ENCODE results near the gene IMP3.

IMP3 gene

DNA sequence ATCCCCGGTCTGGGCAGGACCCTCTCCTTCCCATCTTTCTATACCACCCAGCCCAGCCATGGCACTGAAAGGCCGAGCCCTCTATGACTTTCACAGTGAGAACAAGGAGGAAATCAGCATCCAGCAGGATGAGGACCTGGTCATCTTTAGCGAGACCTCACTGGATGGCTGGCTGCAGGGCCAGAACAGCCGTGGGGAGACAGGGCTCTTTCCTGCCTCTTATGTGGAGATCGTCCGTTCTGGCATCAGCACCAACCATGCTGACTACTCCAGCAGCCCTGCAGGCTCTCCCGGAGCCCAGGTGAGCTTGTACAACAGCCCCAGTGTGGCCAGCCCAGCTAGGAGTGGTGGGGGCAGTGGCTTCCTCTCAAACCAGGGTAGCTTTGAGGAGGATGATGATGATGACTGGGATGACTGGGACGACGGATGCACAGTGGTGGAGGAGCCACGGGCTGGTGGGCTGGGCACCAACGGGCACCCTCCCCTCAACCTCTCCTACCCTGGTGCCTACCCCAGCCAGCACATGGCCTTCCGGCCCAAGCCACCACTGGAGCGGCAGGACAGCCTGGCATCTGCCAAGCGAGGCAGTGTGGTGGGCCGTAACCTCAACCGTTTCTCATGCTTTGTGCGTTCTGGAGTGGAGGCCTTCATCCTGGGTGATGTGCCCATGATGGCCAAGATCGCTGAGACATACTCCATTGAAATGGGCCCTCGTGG is 9.2 kb upstream of the IMP3 start:
- H2BK5ac ChIP-seq (ENCODE audit: low read depth, low read length, poor library complexity) = no peak overlapping the region
- H3K79me2 ChIP-seq (ENCODE audit: control insufficient read depth, insufficient read depth, low read length, poor library complexity) = peaks cover 14% of the 10 kb centered on the region
- H4K12ac ChIP-seq (ENCODE audit: low read depth, low read length) = no peak overlapping the region
- no peak overlapping the region for H2AFZ ChIP-seq (ENCODE audit: insufficient read depth, low read length, poor library complexity)
- H2BK120ac ChIP-seq (ENCODE audit: insufficient read depth, low read length, poor library complexity) = no peak overlapping the region
- peaks cover 36 to 49% of the 10 kb centered on the region in 2 experiments for H3K4me1 ChIP-seq (ENCODE audit: control insufficient read depth in 1 of 2, insufficient read depth in 2 of 2, low read length in 2 of 2)
- no peak overlapping the region for H4K91ac ChIP-seq (ENCODE audit: low read depth, low read length)
- no peak overlapping the region for H3K9ac ChIP-seq (ENCODE audit: low read length)
- peak overlapping the region; percentile 82 for H3K4me2 ChIP-seq (ENCODE audit: low read length)
- peaks cover 18% of the 10 kb centered on the region for H3K79me1 ChIP-seq (ENCODE audit: low read length)
- no peak overlapping the region for H3K18ac ChIP-seq (ENCODE audit: low read length)
- H3K4me3 ChIP-seq (ENCODE audit: low read depth, low read length) = peak overlapping the region; percentile 42
- H3K9me3 ChIP-seq (ENCODE audit: insufficient read depth, low read depth, low read length) = no peaks in the 10 kb centered on the region
- H3K27ac ChIP-seq (ENCODE audit: low read depth, low read length) = no peak overlapping the region
- H2AK5ac ChIP-seq (ENCODE audit: low read length) = no peak overlapping the region
- peak overlapping the region; percentile 5 for H2BK12ac ChIP-seq (ENCODE audit: low read length)
- peak overlapping the region; percentile 3 for H3K4ac ChIP-seq (ENCODE audit: low read depth, low read length)
- peaks cover 11 to 18% of the 10 kb centered on the region in 2 experiments for H3K36me3 ChIP-seq (ENCODE audit: control insufficient read depth in 1 of 2, insufficient read depth in 2 of 2, low read length in 2 of 2)
- DNase-seq = no peak
- no peak overlapping the region for H3K14ac ChIP-seq (ENCODE audit: low read length)
- H3K27me3 ChIP-seq (ENCODE audit: insufficient read depth, low read length) = no peaks in the 10 kb centered on the region
- H4K8ac ChIP-seq (ENCODE audit: low read depth, low read length) = no peak overlapping the region
- no CpG with 5 or more reads among the region's 19 CpGs for WGBS (ENCODE audit: extremely low coverage, insufficient coverage, insufficient read length)
- H3K23ac ChIP-seq (ENCODE audit: low read length) = no peak overlapping the region

- Histone ChIP-seq H3K14ac (ENCODE audit: low read length) (peak overlapping the region; percentile 56), H3K9me3 (ENCODE audit: insufficient read depth, low read depth, low read length) (no peaks in the 10 kb centered on the region), H3K4me2 (ENCODE audit: low read length) (peak overlapping the region; percentile 82), H3K23ac (ENCODE audit: low read length) (no peak overlapping the region), H3K9ac (ENCODE audit: low read length) (peak overlapping the region; percentile 50), H4K12ac (ENCODE audit: low read depth, low read length) (peak overlapping the region; percentile 29), H3K4ac (ENCODE audit: low read depth, low read length) (peak overlapping the region; percentile 71), H3K4me3 (ENCODE audit: low read depth, low read length) (peak overlapping the region; percentile 76), H3K18ac (ENCODE audit: low read length) (peak overlapping the region; percentile 78), H2BK5ac (ENCODE audit: low read depth, low read length, poor library complexity) (peak overlapping the region; percentile 58), H3K4me1 (ENCODE audit: control insufficient read depth in 1 of 2, insufficient read depth in 2 of 2, low read length in 2 of 2) (peaks cover 35 to 46% of the 10 kb centered on the region in 2 experiments), H2BK120ac (ENCODE audit: insufficient read depth, low read length, poor library complexity) (peak overlapping the region; percentile 28), H2AK5ac (ENCODE audit: low read length) (peak overlapping the region; percentile 4), H3K27ac (ENCODE audit: low read depth, low read length) (peak overlapping the region; percentile 92), H3K27me3 (ENCODE audit: insufficient read depth, low read length) (no peaks in the 10 kb centered on the region), H3K36me3 (ENCODE audit: control insufficient read depth in 1 of 2, insufficient read depth in 2 of 2, low read length in 2 of 2) (peaks cover 10 to 17% of the 10 kb centered on the region in 2 experiments), H4K8ac (ENCODE audit: low read depth, low read length) (peak overlapping the region; percentile 73), H2BK12ac (ENCODE audit: low read length) (peak overlapping the region; percentile 5), H3K79me2 (ENCODE audit: control insufficient read depth, insufficient read depth, low read length, poor library complexity) (peaks cover 14% of the 10 kb centered on the region), H4K91ac (ENCODE audit: low read depth, low read length) (peak overlapping the region; percentile 95), H2AFZ (ENCODE audit: insufficient read depth, low read length, poor library complexity) (peak overlapping the region; percentile 55), H3K79me1 (ENCODE audit: low read length) (peaks cover 18% of the 10 kb centered on the region)
- DNase-seq = peak in 1 of 2 donors; percentile 35
- no CpG with 5 or more reads among the region's 34 CpGs for WGBS (ENCODE audit: extremely low coverage, insufficient coverage, insufficient read length)
Measured at GRCh38 chr15:75648156-75649000, 8.4 kb upstream of the IMP3 start.

DNA sequence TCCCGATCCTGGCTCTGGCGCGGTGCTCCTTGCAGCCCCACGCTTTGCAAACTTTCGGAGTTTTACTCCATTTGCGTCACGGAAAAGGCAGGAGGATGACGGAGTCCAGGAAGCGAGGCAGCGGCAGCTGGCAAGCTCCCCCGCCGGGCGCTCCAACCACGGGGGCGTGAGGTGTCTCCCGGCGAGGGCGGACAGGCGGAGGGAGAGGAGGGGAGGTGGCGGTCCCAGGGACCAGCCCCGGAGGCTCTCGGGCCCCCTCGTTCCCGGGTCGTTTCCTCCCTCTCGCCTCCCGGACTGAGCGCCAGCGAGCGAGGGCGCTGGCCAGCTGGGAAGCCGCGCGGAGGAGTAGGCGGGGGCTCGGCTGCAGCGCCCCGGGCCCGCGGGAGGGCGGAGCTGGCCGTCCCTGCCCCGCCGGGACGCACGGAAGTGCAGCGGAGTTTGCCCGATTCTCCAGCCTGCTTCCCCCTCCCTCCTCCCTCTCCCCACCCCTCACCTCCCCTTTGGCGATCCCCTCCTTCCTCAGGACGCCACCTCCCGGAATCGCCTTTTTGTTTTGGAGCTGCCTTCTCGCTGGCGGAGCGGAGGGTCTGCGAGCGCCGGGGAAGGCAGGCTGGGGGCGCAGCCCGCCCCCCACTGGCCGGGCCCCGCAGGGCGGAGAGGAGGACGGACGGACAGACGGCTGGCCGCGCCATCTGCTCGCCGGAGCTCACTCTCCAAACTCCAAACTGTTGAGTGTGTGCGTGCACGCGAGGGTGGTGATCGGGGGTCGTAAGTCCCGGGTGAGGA is 7.5 kb upstream of the IMP3 start, which contains the start of gene SNX33:
Gene SNX33 (plus strand): TSS at position 543 of the 786 bp plus-strand sequence. CDS start 1,191 bp downstream, outside the sequence.
- Histone ChIP-seq H3K9me3 (ENCODE audit: insufficient read depth, low read depth, low read length) (no peaks in the 10 kb centered on the region), H3K36me3 (ENCODE audit: control insufficient read depth in 1 of 2, insufficient read depth in 2 of 2, low read length in 2 of 2) (peaks cover 10 to 17% of the 10 kb centered on the region in 2 experiments), H3K4me2 (ENCODE audit: low read length) (peak within 1 kb of the TSS; percentile 82), H2AK5ac (ENCODE audit: low read length) (peak within 1 kb of the TSS; percentile 46), H3K14ac (ENCODE audit: low read length) (peak within 1 kb of the TSS; percentile 88), H3K18ac (ENCODE audit: low read length) (peak within 1 kb of the TSS; percentile 93), H3K4ac (ENCODE audit: low read depth, low read length) (peak within 1 kb of the TSS; percentile 71), H3K23ac (ENCODE audit: low read length) (no peak within 1 kb of the TSS), H3K9ac (ENCODE audit: low read length) (peak within 1 kb of the TSS; percentile 50), H3K27me3 (ENCODE audit: insufficient read depth, low read length) (no peaks in the 10 kb centered on the region), H2AFZ (ENCODE audit: insufficient read depth, low read length, poor library complexity) (peak within 1 kb of the TSS; percentile 55), H2BK5ac (ENCODE audit: low read depth, low read length, poor library complexity) (peak within 1 kb of the TSS; percentile 88), H2BK120ac (ENCODE audit: insufficient read depth, low read length, poor library complexity) (peak within 1 kb of the TSS; percentile 82), H4K91ac (ENCODE audit: low read depth, low read length) (peak within 1 kb of the TSS; percentile 95), H3K79me1 (ENCODE audit: low read length) (peaks cover 18% of the 10 kb centered on the region), H3K4me1 (ENCODE audit: control insufficient read depth in 1 of 2, insufficient read depth in 2 of 2, low read length in 2 of 2) (peaks cover 31 to 41% of the 10 kb centered on the region in 2 experiments), H4K8ac (ENCODE audit: low read depth, low read length) (peak within 1 kb of the TSS; percentile 91), H2BK12ac (ENCODE audit: low read length) (peak within 1 kb of the TSS; percentile 27), H4K12ac (ENCODE audit: low read depth, low read length) (peak within 1 kb of the TSS; percentile 68), H3K4me3 (ENCODE audit: low read depth, low read length) (peak within 1 kb of the TSS; percentile 76), H3K27ac (ENCODE audit: low read depth, low read length) (peak within 1 kb of the TSS; percentile 92), H3K79me2 (ENCODE audit: control insufficient read depth, insufficient read depth, low read length, poor library complexity) (peaks cover 14% of the 10 kb centered on the region)
- no CpG with 5 or more reads among the region's 76 CpGs for WGBS (ENCODE audit: extremely low coverage, insufficient coverage, insufficient read length)
- DNase-seq = peak; percentile 70 to 79

DNA sequence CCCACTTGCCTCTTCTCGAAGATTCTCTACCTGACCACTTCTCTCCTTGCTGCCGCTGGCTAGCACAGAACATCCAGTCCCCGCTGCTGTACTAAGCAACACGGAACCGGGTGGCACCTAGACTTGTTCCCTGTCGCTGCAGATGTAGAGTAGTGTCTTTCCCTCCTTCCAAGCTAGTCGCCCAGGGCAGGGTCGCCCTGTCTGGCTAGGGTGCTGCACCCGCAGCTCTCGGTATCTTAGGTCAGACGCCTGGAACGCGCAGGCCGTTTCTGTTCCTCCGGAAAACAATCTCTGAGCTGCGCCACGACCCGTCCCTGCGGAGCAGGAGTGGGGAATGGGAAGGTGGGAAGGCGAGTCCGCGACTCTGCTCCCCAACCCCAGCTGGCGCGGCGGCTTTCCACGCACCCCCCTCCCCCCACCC is 6.9 kb upstream of the IMP3 start:
- DNase-seq = peak; percentile 38 to 68
- Histone ChIP-seq H3K27ac (ENCODE audit: low read depth, low read length) (peak overlapping the region; percentile 92), H3K14ac (ENCODE audit: low read length) (peak overlapping the region; percentile 88)

More for the DNA sequence above, 6.9 kb upstream of the IMP3 start:
- H4K91ac ChIP-seq (ENCODE audit: low read depth, low read length) = peak overlapping the region; percentile 95
- WGBS (ENCODE audit: extremely low coverage, insufficient coverage, insufficient read length) = no CpG with 5 or more reads among the region's 26 CpGs
- peak overlapping the region; percentile 36 for H3K9ac ChIP-seq (ENCODE audit: low read length)
- H3K4me3 ChIP-seq (ENCODE audit: low read depth, low read length) = peak overlapping the region; percentile 76
- H3K4me2 ChIP-seq (ENCODE audit: low read length) = peak overlapping the region; percentile 82
- H3K23ac ChIP-seq (ENCODE audit: low read length) = no peak overlapping the region
- H2AK5ac ChIP-seq (ENCODE audit: low read length) = no peak overlapping the region
- no peak overlapping the region for H4K12ac ChIP-seq (ENCODE audit: low read depth, low read length)
- no peak overlapping the region for H2BK12ac ChIP-seq (ENCODE audit: low read length)
- H2AFZ ChIP-seq (ENCODE audit: insufficient read depth, low read length, poor library complexity) = peak overlapping the region; percentile 55
- H2BK5ac ChIP-seq (ENCODE audit: low read depth, low read length, poor library complexity) = peak overlapping the region; percentile 88
- peaks cover 12% of the 10 kb centered on the region for H3K79me2 ChIP-seq (ENCODE audit: control insufficient read depth, insufficient read depth, low read length, poor library complexity)
- no peaks in the 10 kb centered on the region for H3K9me3 ChIP-seq (ENCODE audit: insufficient read depth, low read depth, low read length)
- H3K4me1 ChIP-seq (ENCODE audit: control insufficient read depth in 1 of 2, insufficient read depth in 2 of 2, low read length in 2 of 2) = peaks cover 25 to 34% of the 10 kb centered on the region in 2 experiments
- peaks cover 17% of the 10 kb centered on the region for H3K79me1 ChIP-seq (ENCODE audit: low read length)
- H3K18ac ChIP-seq (ENCODE audit: low read length) = peak overlapping the region; percentile 93
- peak overlapping the region; percentile 91 for H4K8ac ChIP-seq (ENCODE audit: low read depth, low read length)
- peaks cover 10 to 17% of the 10 kb centered on the region in 2 experiments for H3K36me3 ChIP-seq (ENCODE audit: control insufficient read depth in 1 of 2, insufficient read depth in 2 of 2, low read length in 2 of 2)
- H3K4ac ChIP-seq (ENCODE audit: low read depth, low read length) = no peak overlapping the region
- peak overlapping the region; percentile 82 for H2BK120ac ChIP-seq (ENCODE audit: insufficient read depth, low read length, poor library complexity)
- no peaks in the 10 kb centered on the region for H3K27me3 ChIP-seq (ENCODE audit: insufficient read depth, low read length)

Data from trophoblast cell (in vitro differentiated cells and primary cell).